SJSA1 (cell line): ENCODE results near the gene RNF17. TPM values are rescaled to one million over a fixed set of nuclear protein-coding genes. Genes with fewer than 3 reads are reported as not detected.
A peak's percentile ranks its signal among the peaks of the same experiment; 100 is the strongest.

Experiments used
- DNase-seq, 2 experiments: peaks; one replicate each; pipeline ENCODE4 v3.0.0-alpha.2; 2015 to 2020; ENCODE audit warnings: low spot score in 2 of 2, low read depth in 1 of 2
- H3K27ac ChIP-seq: fragments of 250-450 bp; sonication (Bioruptor Pico); 2 replicates; pipeline ENCODE4 v1.5.1; 2020; ENCODE audit warnings: mild to moderate bottlenecking, moderate library complexity
- H3K27me3 ChIP-seq: fragments of 250-450 bp; sonication (Bioruptor Pico); replicated peaks from 2 replicates; pipeline ENCODE4 v1.5.1; 2020; ENCODE audit warnings: mild to moderate bottlenecking, moderate library complexity
- H3K36me3 ChIP-seq: fragments of 250-450 bp; sonication (Bioruptor Pico); 2 replicates; pipeline ENCODE4 v1.5.1; 2020; ENCODE audit warnings: mild to moderate bottlenecking
- H3K4me1 ChIP-seq: fragments of 250-450 bp; sonication (Bioruptor Pico); replicated peaks from 2 replicates; pipeline ENCODE4 v1.6.1; 2021; ENCODE audit warnings: mild to moderate bottlenecking
- H3K4me3 ChIP-seq: fragments of 250-450 bp; sonication (Bioruptor Pico); 2 replicates; pipeline ENCODE4 v1.5.1; 2020; ENCODE audit warnings: mild to moderate bottlenecking
- H3K9me3 ChIP-seq: fragments of 250-450 bp; sonication (Bioruptor Pico); replicated peaks from 2 replicates; pipeline ENCODE4 v1.5.1; 2020; ENCODE audit warnings: mild to moderate bottlenecking
- total RNA-seq: library from RNA; depleted of rRNA; stranded (reverse); fragments of >200 nt; shearing (Covaris generic); gene quantifications from 2 replicates; pipeline ENCODE4 v1.2.3, GENCODE V29; 2014

RNF17 gene
- total RNA-seq, 1 experiment from 2014 or later: not detected

- no peak for DNase-seq
- Histone ChIP-seq H3K9me3 (no peaks in the 10 kb centered on the region), H3K27ac (no peak overlapping the region), H3K36me3 (no peaks in the 10 kb centered on the region), H3K27me3 (no peaks in the 10 kb centered on the region), H3K4me3 (no peak overlapping the region), H3K4me1 (no peaks in the 10 kb centered on the region)
Observed at GRCh38 chr13:24842549-24843274, 78.7 kb downstream of the RNF17 start.

GRCh38 chr13:24851546-24851945 lies 87.6 kb downstream of the RNF17 start:
- no peaks in the 10 kb centered on the region for H3K27me3 ChIP-seq
- H3K4me1 ChIP-seq: peaks cover 13% of the 10 kb centered on the region
- peak in 1 of 2 experiments; percentile 40 for DNase-seq
- H3K36me3 ChIP-seq: no peaks in the 10 kb centered on the region
- no peak overlapping the region for H3K4me3 ChIP-seq
- H3K9me3 ChIP-seq: no peaks in the 10 kb centered on the region
- H3K27ac ChIP-seq: peak overlapping the region; percentile 48; the same call in 1 of the 2 replicates

- no peaks in the 10 kb centered on the region for H3K36me3 ChIP-seq
- H3K9me3 ChIP-seq: no peaks in the 10 kb centered on the region
- H3K4me3 ChIP-seq: no peak overlapping the region
- no peaks in the 10 kb centered on the region for H3K27me3 ChIP-seq
- DNase-seq: no peak
- H3K27ac ChIP-seq: no peak overlapping the region
- peaks cover 13% of the 10 kb centered on the region for H3K4me1 ChIP-seq
Observed at GRCh38 chr13:24854311-24854710, 90.3 kb downstream of the RNF17 start.

- Histone ChIP-seq H3K4me3 (no peak overlapping the region), H3K27ac (no peak overlapping the region), H3K36me3 (no peaks in the 10 kb centered on the region), H3K9me3 (no peaks in the 10 kb centered on the region), H3K4me1 (no peaks in the 10 kb centered on the region), H3K27me3 (no peaks in the 10 kb centered on the region)
- no peak for DNase-seq
Observed at GRCh38 chr13:24858953-24859352, 95.0 kb downstream of the RNF17 start.

- H3K36me3 ChIP-seq: no peaks in the 10 kb centered on the region
- no peak overlapping the region for H3K4me3 ChIP-seq
- H3K9me3 ChIP-seq: no peaks in the 10 kb centered on the region
- DNase-seq: no peak
- no peak overlapping the region for H3K27ac ChIP-seq
- H3K4me1 ChIP-seq: no peaks in the 10 kb centered on the region
- no peaks in the 10 kb centered on the region for H3K27me3 ChIP-seq
Observed at GRCh38 chr13:24860770-24861169, 96.8 kb downstream of the RNF17 start.

GRCh38 chr13:24861617-24862362 lies 97.8 kb downstream of the RNF17 start:
- H3K27ac ChIP-seq: no peak overlapping the region
- no peaks in the 10 kb centered on the region for H3K4me1 ChIP-seq
- DNase-seq: no peak
- no peaks in the 10 kb centered on the region for H3K9me3 ChIP-seq
- H3K27me3 ChIP-seq: no peaks in the 10 kb centered on the region
- no peak overlapping the region for H3K4me3 ChIP-seq
- H3K36me3 ChIP-seq: no peaks in the 10 kb centered on the region

GRCh38 chr13:24863748-24864540 lies 100.0 kb downstream of the RNF17 start:
- no peak for DNase-seq
- no peak overlapping the region for H3K4me3 ChIP-seq
- 0 out of 2 replicates have a peak, but pooled peaks cover 2% of the 10 kb centered on the region for H3K27me3 ChIP-seq
- no peak overlapping the region for H3K27ac ChIP-seq
- no peaks in the 10 kb centered on the region for H3K9me3 ChIP-seq
- no peaks in the 10 kb centered on the region for H3K4me1 ChIP-seq
- no peaks in the 10 kb centered on the region for H3K36me3 ChIP-seq

- H3K4me1 ChIP-seq: no peaks in the 10 kb centered on the region
- H3K36me3 ChIP-seq: no peaks in the 10 kb centered on the region
- no peaks in the 10 kb centered on the region for H3K9me3 ChIP-seq
- H3K27ac ChIP-seq: no peak overlapping the region
- 0 out of 2 replicates have a peak, but pooled peaks cover 2% of the 10 kb centered on the region for H3K27me3 ChIP-seq
- no peak for DNase-seq
- no peak overlapping the region for H3K4me3 ChIP-seq
Observed at GRCh38 chr13:24864579-24864978, 100.6 kb downstream of the RNF17 start.

- Histone ChIP-seq H3K36me3 (no peaks in the 10 kb centered on the region), H3K27ac (no peak overlapping the region), H3K4me3 (no peak overlapping the region), H3K27me3 (0 out of 2 replicates have a peak, but pooled peaks cover 2% of the 10 kb centered on the region), H3K4me1 (no peaks in the 10 kb centered on the region), H3K9me3 (no peaks in the 10 kb centered on the region)
- no peak for DNase-seq
Observed at GRCh38 chr13:24865163-24865953, 101.4 kb downstream of the RNF17 start.

GRCh38 chr13:24866488-24866887 lies 102.5 kb downstream of the RNF17 start:
- Histone ChIP-seq H3K27me3 (0 out of 2 replicates have a peak, but pooled peaks cover 2% of the 10 kb centered on the region), H3K27ac (no peak overlapping the region), H3K4me1 (no peaks in the 10 kb centered on the region), H3K9me3 (no peaks in the 10 kb centered on the region), H3K4me3 (no peak overlapping the region), H3K36me3 (no peaks in the 10 kb centered on the region)
- no peak for DNase-seq

GRCh38 chr13:24868874-24869273 lies 104.9 kb downstream of the RNF17 start:
- Histone ChIP-seq H3K4me1 (no peaks in the 10 kb centered on the region), H3K9me3 (no peaks in the 10 kb centered on the region), H3K4me3 (no peak overlapping the region), H3K27me3 (0 out of 2 replicates have a peak, but pooled peaks cover 2% of the 10 kb centered on the region), H3K27ac (no peak overlapping the region), H3K36me3 (no peaks in the 10 kb centered on the region)
- no peak for DNase-seq

GRCh38 chr13:24870380-24870760 lies 106.4 kb downstream of the RNF17 start:
- H3K4me1 ChIP-seq: no peaks in the 10 kb centered on the region
- no peaks in the 10 kb centered on the region for H3K9me3 ChIP-seq
- no peak overlapping the region for H3K4me3 ChIP-seq
- H3K36me3 ChIP-seq: no peaks in the 10 kb centered on the region
- peaks cover 2% of the 10 kb centered on the region; the same call in 1 of the 2 replicates for H3K27me3 ChIP-seq
- DNase-seq: no peak
- H3K27ac ChIP-seq: no peak overlapping the region

GRCh38 chr13:24875566-24875965 lies 111.6 kb downstream of the RNF17 start:
- Histone ChIP-seq H3K36me3 (no peaks in the 10 kb centered on the region), H3K4me1 (no peaks in the 10 kb centered on the region), H3K9me3 (no peaks in the 10 kb centered on the region), H3K4me3 (no peak overlapping the region), H3K27ac (no peak overlapping the region), H3K27me3 (no peaks in the 10 kb centered on the region; the same call in 1 of the 2 replicates)
- DNase-seq: no peak
